HUES6 (cell line): Measurements from ENCODE around the gene SLC22A8.

Experiments
- H3K27ac ChIP-seq: 2 replicates; pipeline ENCODE4 v1.7.0; 2013; ENCODE audit warnings: low read depth, mild to moderate bottlenecking, low read length, inconsistent platforms
- H3K27me3 ChIP-seq: 2 replicates; pipeline ENCODE4 v1.6.1; 2013; ENCODE audit warnings: low read length; ENCODE audit not compliant: control insufficient read depth, insufficient read depth
- H3K36me3 ChIP-seq: 2 replicates; pipeline ENCODE4 v1.6.1; 2013; ENCODE audit warnings: low read length; ENCODE audit not compliant: control insufficient read depth, insufficient read depth
- H3K4me1 ChIP-seq: 2 replicates; pipeline ENCODE4 v1.6.1; 2013; ENCODE audit warnings: low read length; ENCODE audit not compliant: control insufficient read depth, insufficient read depth
- H3K4me3 ChIP-seq: 2 replicates; pipeline ENCODE4 v1.5.1; 2013; ENCODE audit warnings: low read depth, low read length
- H3K9ac ChIP-seq: one replicate; pipeline ENCODE4 v1.6.1; 2013; ENCODE audit warnings: mild to moderate bottlenecking, low read length
- H3K9me3 ChIP-seq: 2 replicates; pipeline ENCODE4 v1.6.1; 2013; ENCODE audit warnings: low read depth, low read length; ENCODE audit not compliant: control insufficient read depth, insufficient read depth

SLC22A8 gene

GRCh38 chr11:63017306-63017974 lies 1.8 kb upstream of the SLC22A8 start:
- Histone ChIP-seq H3K4me3 (no peak overlapping the region), H3K27ac (no peak overlapping the region), H3K9ac (no peak overlapping the region), H3K4me1 (peaks cover 31% of the 10 kb centered on the region), H3K27me3 (peaks cover 5% of the 10 kb centered on the region; the same call in 1 of the 2 replicates), H3K36me3 (no peaks in the 10 kb centered on the region), H3K9me3 (no peaks in the 10 kb centered on the region)

- Histone ChIP-seq H3K36me3 (no peaks in the 10 kb centered on the region), H3K4me1 (peaks cover 31% of the 10 kb centered on the region), H3K9ac (no peak overlapping the region), H3K27ac (no peak overlapping the region), H3K27me3 (no peaks in the 10 kb centered on the region), H3K9me3 (no peaks in the 10 kb centered on the region), H3K4me3 (no peak overlapping the region)
These were observed 1.1 kb downstream of the SLC22A8 start for GRCh38 chr11:63014408-63015055.

DNA sequence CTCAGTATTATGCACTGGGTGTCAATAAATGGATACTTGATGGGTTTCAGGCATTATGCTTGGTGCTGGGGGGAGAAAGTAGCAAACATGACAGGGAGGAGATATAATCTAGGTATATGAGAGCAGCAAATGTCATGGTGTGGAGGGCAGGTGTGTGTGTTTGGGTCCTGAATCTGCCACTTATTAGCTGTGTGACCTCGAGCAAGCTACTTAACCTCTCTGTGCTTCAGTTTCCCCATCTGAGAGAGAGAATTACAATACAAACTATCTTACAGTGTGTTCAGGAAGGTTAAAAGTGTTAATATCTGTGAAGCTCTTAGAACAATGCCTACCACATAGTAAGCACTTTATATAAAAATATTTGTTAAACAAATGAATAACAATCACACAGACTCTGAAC lies 2.8 kb downstream of the SLC22A8 start:
- no peak overlapping the region for H3K27ac ChIP-seq
- H3K4me1 ChIP-seq = peaks cover 28% of the 10 kb centered on the region
- no peaks in the 10 kb centered on the region for H3K27me3 ChIP-seq

GRCh38 chr11:63012430-63012829 lies 3.2 kb downstream of the SLC22A8 start:
- Histone ChIP-seq H3K27me3 (no peaks in the 10 kb centered on the region), H3K4me1 (peaks cover 24% of the 10 kb centered on the region), H3K4me3 (no peak overlapping the region), H3K9me3 (no peaks in the 10 kb centered on the region), H3K27ac (no peak overlapping the region), H3K9ac (no peak overlapping the region), H3K36me3 (no peaks in the 10 kb centered on the region)

More for the DNA sequence above, 2.8 kb downstream of the SLC22A8 start:
- Histone ChIP-seq H3K4me3 (no peak overlapping the region), H3K9me3 (no peaks in the 10 kb centered on the region), H3K36me3 (no peaks in the 10 kb centered on the region), H3K9ac (no peak overlapping the region)

DNA sequence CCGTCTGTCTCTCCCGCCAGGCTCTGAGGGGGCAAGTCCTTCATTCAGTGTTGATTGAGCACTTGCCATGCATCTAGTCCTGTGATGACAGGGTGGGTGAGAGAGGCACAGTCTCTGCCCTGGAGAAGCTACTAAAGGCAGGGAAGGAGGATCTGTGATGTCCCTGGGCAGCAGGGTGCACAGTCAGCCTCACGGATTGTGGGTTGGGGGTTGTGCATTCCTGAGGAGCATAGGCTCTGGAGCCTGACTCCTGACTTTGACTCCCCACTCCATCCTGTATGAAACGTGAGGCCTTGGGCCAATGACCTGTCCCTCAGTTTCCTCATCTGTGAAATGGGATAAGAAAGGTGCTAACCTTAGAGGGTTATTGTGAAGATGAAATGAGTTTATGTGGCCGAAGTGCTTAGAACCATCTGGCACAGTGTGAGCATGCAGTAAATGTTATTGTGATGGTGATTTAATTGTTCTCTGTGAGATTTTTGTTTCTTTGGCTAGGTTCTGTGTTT lies 4.7 kb downstream of the SLC22A8 start:
- no peaks in the 10 kb centered on the region for H3K27me3 ChIP-seq

GRCh38 chr11:63007920-63008319 lies 7.7 kb downstream of the SLC22A8 start:
- H3K36me3 ChIP-seq = no peaks in the 10 kb centered on the region
- peaks cover 9% of the 10 kb centered on the region; the same call in 1 of the 2 replicates for H3K4me1 ChIP-seq
- no peak overlapping the region for H3K4me3 ChIP-seq
- H3K27me3 ChIP-seq = no peaks in the 10 kb centered on the region
- H3K9me3 ChIP-seq = no peaks in the 10 kb centered on the region
- no peak overlapping the region for H3K9ac ChIP-seq
- H3K27ac ChIP-seq = no peak overlapping the region

More for the DNA sequence above, 4.7 kb downstream of the SLC22A8 start:
- Histone ChIP-seq H3K9me3 (no peaks in the 10 kb centered on the region), H3K27ac (no peak overlapping the region), H3K4me3 (no peak overlapping the region), H3K4me1 (peaks cover 17% of the 10 kb centered on the region), H3K36me3 (no peaks in the 10 kb centered on the region), H3K9ac (no peak overlapping the region)

DNA sequence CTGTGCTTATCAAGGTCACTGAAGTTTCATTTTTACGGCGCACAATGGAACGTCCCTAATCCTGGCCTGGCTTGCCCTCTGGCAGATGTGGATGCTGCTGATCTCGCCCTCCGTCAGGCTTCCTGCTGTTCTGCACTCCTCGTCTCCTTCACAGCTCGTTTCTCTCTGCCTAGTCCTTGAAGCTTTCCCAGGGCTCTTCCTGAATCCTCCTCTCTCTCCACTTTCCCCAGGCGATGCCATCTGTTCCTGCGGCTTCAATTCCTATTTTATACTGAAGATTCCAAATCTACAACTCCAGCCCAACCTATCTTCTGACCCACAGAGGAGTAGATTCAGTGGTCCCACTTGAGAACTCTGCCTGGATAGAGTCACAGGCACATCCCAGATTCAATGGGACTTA lies 14.2 kb downstream of the SLC22A8 start:
- Histone ChIP-seq H3K4me3 (no peak overlapping the region), H3K36me3 (no peaks in the 10 kb centered on the region), H3K4me1 (peaks cover 2% of the 10 kb centered on the region; the same call in 1 of the 2 replicates), H3K9ac (no peak overlapping the region), H3K27ac (no peak overlapping the region), H3K9me3 (no peaks in the 10 kb centered on the region), H3K27me3 (0 out of 2 replicates have a peak, but pooled peaks cover 3% of the 10 kb centered on the region)

DNA sequence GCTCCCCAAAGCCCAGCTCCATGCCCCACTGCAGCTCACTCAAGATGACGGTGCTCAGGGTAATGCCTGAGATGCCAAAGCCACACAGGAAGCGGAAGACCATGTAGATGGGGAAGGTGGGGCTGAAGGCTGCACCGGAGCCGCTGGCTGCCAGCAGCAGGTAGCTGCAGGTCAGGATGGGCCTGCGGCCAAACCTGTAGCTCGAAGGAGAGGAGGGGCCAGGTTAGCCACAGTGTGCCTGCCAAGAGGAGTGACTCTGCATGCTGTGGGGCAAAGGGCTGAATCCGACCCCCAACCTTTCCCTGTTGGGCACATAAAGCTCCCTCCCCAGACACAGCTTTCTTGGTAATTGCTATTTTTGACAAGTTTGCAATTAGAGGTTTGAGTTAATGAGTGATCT lies 16.0 kb downstream of the SLC22A8 start:
- no peak overlapping the region for H3K9ac ChIP-seq
- peaks cover 4% of the 10 kb centered on the region; the same call in 1 of the 2 replicates for H3K4me1 ChIP-seq
- H3K4me3 ChIP-seq = no peak overlapping the region
- no peak overlapping the region for H3K27ac ChIP-seq
- H3K36me3 ChIP-seq = no peaks in the 10 kb centered on the region
- no peaks in the 10 kb centered on the region for H3K9me3 ChIP-seq
- H3K27me3 ChIP-seq = 0 out of 2 replicates have a peak, but pooled peaks cover 3% of the 10 kb centered on the region

GRCh38 chr11:62999156-62999555 lies 16.5 kb downstream of the SLC22A8 start:
- no peaks in the 10 kb centered on the region for H3K36me3 ChIP-seq
- no peak overlapping the region for H3K27ac ChIP-seq
- no peak overlapping the region for H3K4me3 ChIP-seq
- H3K27me3 ChIP-seq = 0 out of 2 replicates have a peak, but pooled peaks cover 3% of the 10 kb centered on the region
- peaks cover 4% of the 10 kb centered on the region; the same call in 1 of the 2 replicates for H3K4me1 ChIP-seq
- H3K9me3 ChIP-seq = no peaks in the 10 kb centered on the region
- H3K9ac ChIP-seq = no peak overlapping the region

DNA sequence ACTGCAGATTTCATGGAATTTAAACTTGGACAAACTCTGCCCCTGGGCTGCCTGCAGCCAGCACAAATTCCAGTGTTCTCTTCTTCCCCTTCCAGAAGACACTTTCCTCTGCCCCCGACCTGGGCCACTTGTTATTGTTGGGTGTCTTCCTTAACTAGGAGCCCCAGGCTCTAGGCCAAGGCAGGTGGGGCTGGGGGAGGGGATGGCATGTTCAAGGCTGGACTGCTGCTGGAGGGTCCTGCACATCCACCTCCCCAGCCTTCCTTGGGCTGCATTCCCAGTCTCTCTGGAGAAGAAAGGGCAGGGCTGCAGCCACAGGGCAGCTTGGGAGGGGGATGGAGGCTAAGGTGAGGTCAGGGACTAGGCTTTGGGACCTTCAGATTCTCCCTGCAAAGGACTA lies 19.4 kb downstream of the SLC22A8 start:
- no peaks in the 10 kb centered on the region for H3K36me3 ChIP-seq
- H3K4me3 ChIP-seq = no peak overlapping the region
- peaks cover 3% of the 10 kb centered on the region; the same call in 1 of the 2 replicates for H3K9me3 ChIP-seq
- peaks cover 4% of the 10 kb centered on the region; the same call in 1 of the 2 replicates for H3K4me1 ChIP-seq
- no peak overlapping the region for H3K27ac ChIP-seq
- H3K27me3 ChIP-seq = 0 out of 2 replicates have a peak, but pooled peaks cover 7% of the 10 kb centered on the region
- H3K9ac ChIP-seq = no peak overlapping the region

- H3K36me3 ChIP-seq = no peaks in the 10 kb centered on the region
- no peak overlapping the region for H3K4me3 ChIP-seq
- H3K27me3 ChIP-seq = 0 out of 2 replicates have a peak, but pooled peaks cover 4% of the 10 kb centered on the region
- H3K27ac ChIP-seq = no peak overlapping the region
- peaks cover 3% of the 10 kb centered on the region; the same call in 1 of the 2 replicates for H3K9me3 ChIP-seq
- H3K9ac ChIP-seq = no peak overlapping the region
- peaks cover 4% of the 10 kb centered on the region; the same call in 1 of the 2 replicates for H3K4me1 ChIP-seq
These were observed 20.9 kb downstream of the SLC22A8 start for GRCh38 chr11:62994775-62995174.
